Stimulated activated CD8-positive, alpha-beta memory T cell treated with anti-CD3 and anti-CD28 coated beads, Interleukin-4, amount 100 ng/mL, for 48 hours (primary cell): Measurements from ENCODE around the gene IL1RAP.
"Not testable (repeated sequence)": the region's sequence is repeated elsewhere in the genome, so short reads cannot be mapped to it uniquely, and the experiment has no call there.

ENCODE experiments used
- DNase-seq: peaks from one replicate; pipeline ENCODE4 v3.0.0-alpha.2; 2020

IL1RAP gene

GRCh38 chr3:190513409-190514370 lies at the start of gene IL1RAP:
IL1RAP (plus strand) TSS chr3:190514085; CDS start chr3:190564290, 50,205 bp downstream.
- peak; percentile 87 for DNase-seq

GRCh38 chr3:190467922-190468321 lies 46.0 kb upstream of the IL1RAP start:
- no peak for DNase-seq

- not testable (repeated sequence) for DNase-seq
These were observed 40.6 kb upstream of the IL1RAP start for GRCh38 chr3:190473261-190473660.

GRCh38 chr3:190481779-190482178 lies 32.1 kb upstream of the IL1RAP start:
- DNase-seq, result no peak

- no peak for DNase-seq
These were observed 27.9 kb upstream of the IL1RAP start for GRCh38 chr3:190485830-190486532.

- DNase-seq, result no peak
These were observed 27.4 kb upstream of the IL1RAP start for GRCh38 chr3:190486533-190486864.

- no peak for DNase-seq
These were observed 26.8 kb upstream of the IL1RAP start for GRCh38 chr3:190486908-190487607.

GRCh38 chr3:190491533-190492054 lies 22.3 kb upstream of the IL1RAP start:
- peak; percentile 46 for DNase-seq

- DNase-seq, result no peak
These were observed 21.8 kb upstream of the IL1RAP start for GRCh38 chr3:190492129-190492528.

- no peak for DNase-seq
These were observed 20.9 kb upstream of the IL1RAP start for GRCh38 chr3:190492966-190493365.

GRCh38 chr3:190494907-190495306 lies 19.0 kb upstream of the IL1RAP start:
- DNase-seq, result no peak

- DNase-seq, result no peak
These were observed 18.5 kb upstream of the IL1RAP start for GRCh38 chr3:190495354-190495753.

- DNase-seq, result no peak
These were observed 18.1 kb upstream of the IL1RAP start for GRCh38 chr3:190495796-190496195.

GRCh38 chr3:190496859-190497258 lies 17.0 kb upstream of the IL1RAP start:
- DNase-seq, result no peak

- no peak for DNase-seq
These were observed 16.1 kb upstream of the IL1RAP start for GRCh38 chr3:190497811-190498210.

- DNase-seq, result no peak
These were observed 15.6 kb upstream of the IL1RAP start for GRCh38 chr3:190498293-190498692.

- no peak for DNase-seq
These were observed 14.8 kb upstream of the IL1RAP start for GRCh38 chr3:190499122-190499521.

- DNase-seq, result no peak
These were observed 10.9 kb upstream of the IL1RAP start for GRCh38 chr3:190502946-190503345.

GRCh38 chr3:190504354-190505125 lies 9.3 kb upstream of the IL1RAP start:
- DNase-seq, result no peak

- DNase-seq, result no peak
These were observed 8.4 kb upstream of the IL1RAP start for GRCh38 chr3:190505381-190506003.

- no peak for DNase-seq
These were observed 7.6 kb upstream of the IL1RAP start for GRCh38 chr3:190506271-190506670.

GRCh38 chr3:190512666-190513065 lies 1.2 kb upstream of the IL1RAP start:
- no peak for DNase-seq
